ENCODE results near the gene FAM83D.

The FAM83D gene

GRCh38 chr20:38926142-38926933 lies at the start of gene FAM83D:
Gene FAM83D (plus strand): TSS chr20:38926417. CDS start chr20:38926443, 26 bp downstream.
- peak; percentile 96 to 97 for DNase-seq (ENCODE audit: low read depth in 2 of 2)

GRCh38 chr20:38877483-38877882 lies 48.7 kb upstream of the FAM83D start:
- no peak for DNase-seq (ENCODE audit: low read depth in 2 of 2)

GRCh38 chr20:38878866-38879265 lies 47.4 kb upstream of the FAM83D start:
- no peak for DNase-seq (ENCODE audit: low read depth in 2 of 2)

GRCh38 chr20:38880952-38881735 lies 45.1 kb upstream of the FAM83D start:
- no peak for DNase-seq (ENCODE audit: low read depth in 2 of 2)

GRCh38 chr20:38881806-38882440 lies 44.3 kb upstream of the FAM83D start:
- no peak for DNase-seq (ENCODE audit: low read depth in 2 of 2)

GRCh38 chr20:38882600-38882999 lies 43.6 kb upstream of the FAM83D start:
- no peak for DNase-seq (ENCODE audit: low read depth in 2 of 2)

GRCh38 chr20:38883081-38883980 lies 42.9 kb upstream of the FAM83D start:
- DNase-seq (ENCODE audit: low read depth in 2 of 2) = no peak

- DNase-seq (ENCODE audit: low read depth in 2 of 2) = no peak
These were observed 42.1 kb upstream of the FAM83D start for GRCh38 chr20:38883981-38884733.

- DNase-seq (ENCODE audit: low read depth in 2 of 2) = no peak
These were observed 40.9 kb upstream of the FAM83D start for GRCh38 chr20:38885357-38885756.

- DNase-seq (ENCODE audit: low read depth in 2 of 2) = no peak
These were observed 38.0 kb upstream of the FAM83D start for GRCh38 chr20:38888059-38888831.

GRCh38 chr20:38889050-38889449 lies 37.2 kb upstream of the FAM83D start:
- no peak for DNase-seq (ENCODE audit: low read depth in 2 of 2)

- no peak for DNase-seq (ENCODE audit: low read depth in 2 of 2)
These were observed 36.3 kb upstream of the FAM83D start for GRCh38 chr20:38889792-38890496.

GRCh38 chr20:38890497-38890818 lies 35.8 kb upstream of the FAM83D start:
- DNase-seq (ENCODE audit: low read depth in 2 of 2) = no peak

GRCh38 chr20:38892091-38892981 lies 33.9 kb upstream of the FAM83D start:
- DNase-seq (ENCODE audit: low read depth in 2 of 2) = no peak

GRCh38 chr20:38893056-38893564 lies 33.1 kb upstream of the FAM83D start:
- no peak for DNase-seq (ENCODE audit: low read depth in 2 of 2)

- peak; percentile 64 to 74 for DNase-seq (ENCODE audit: low read depth in 2 of 2)
These were observed 32.6 kb upstream of the FAM83D start for GRCh38 chr20:38893565-38894090.

- no peak for DNase-seq (ENCODE audit: low read depth in 2 of 2)
These were observed 31.9 kb upstream of the FAM83D start for GRCh38 chr20:38894091-38894847.
